ENCODE results near the gene DYRK3. TPM values are rescaled to one million over a fixed set of nuclear protein-coding genes. Genes with fewer than 3 reads are reported as not detected.
"Not testable (repeated sequence)": the region's sequence is repeated elsewhere in the genome, so short reads cannot be mapped to it uniquely, and the experiment has no call there.

Gene DYRK3
- total and polyA plus RNA-seq, 2 of the 13 experiments (the other 11 are each of a cell fraction or from before 2014, with no cell fraction given), result 0.48 to 2.8 TPM

DNA sequence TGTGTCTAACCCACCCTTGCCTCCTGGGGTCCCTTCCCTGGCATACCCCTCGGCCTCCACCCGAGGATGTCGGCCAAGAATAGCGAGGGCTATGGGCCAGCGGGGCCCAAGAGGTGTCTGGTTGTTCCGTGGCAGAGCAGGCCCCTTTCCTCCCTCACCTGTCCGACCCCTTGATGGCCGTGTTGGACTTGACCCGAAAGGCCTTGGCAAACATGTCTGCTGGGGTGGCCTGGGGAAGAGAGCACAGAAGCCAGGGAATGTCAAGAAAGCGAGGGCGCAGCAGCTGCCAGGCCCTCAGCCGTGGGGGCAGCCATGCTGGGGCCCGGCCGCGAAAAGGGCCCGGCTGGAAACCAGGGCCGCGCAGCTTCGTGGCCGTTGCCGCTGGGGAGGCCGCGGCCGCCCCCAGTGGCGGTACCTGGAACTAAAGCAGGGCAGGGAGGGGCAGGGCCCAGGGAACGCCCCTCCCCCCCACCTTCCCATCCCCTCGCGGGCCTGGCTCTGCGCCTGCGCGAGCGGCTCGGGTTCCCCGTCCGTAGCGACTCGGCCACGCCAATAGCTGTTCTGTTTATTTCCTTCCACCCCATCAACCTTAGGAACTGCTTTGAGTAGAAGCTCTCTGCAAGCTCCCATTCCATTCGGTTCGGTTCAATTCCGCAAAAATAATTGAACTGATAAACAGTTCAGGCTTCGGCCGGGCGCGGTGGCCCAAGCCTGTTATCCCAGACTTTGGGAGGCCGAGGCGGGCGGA, 23.0 kb upstream of the DYRK3 start, which contains the start of gene EIF2D (continued):
- TF ChIP-seq NONO (IDR thresholded peaks at IDR 0.05) (no peak), NONO (CRISPR knock-in tag; conservative IDR thresholded peaks at IDR 0.05) (peak; percentile 99), DZIP1 (CRISPR knock-in tag; IDR thresholded peaks at IDR 0.05) (no peak), KAT8 (CRISPR knock-in tag; IDR thresholded peaks at IDR 0.05) (peak; percentile 99), SAP130 (CRISPR knock-in tag; IDR thresholded peaks at IDR 0.05; ENCODE audit: low read depth) (peak; percentile 94), MED1 (CRISPR knock-in tag; IDR thresholded peaks at IDR 0.05) (peak; percentile 90), ZBTB3 (CRISPR knock-in tag; IDR thresholded peaks at IDR 0.05; ENCODE audit: borderline replicate concordance, low read depth) (no peak; the same call in 1 of the 2 replicates), ETV6 (CRISPR knock-in tag; conservative IDR thresholded peaks at IDR 0.05) (peak; percentile 97)
- TF ChIP-seq, protein P1, sequence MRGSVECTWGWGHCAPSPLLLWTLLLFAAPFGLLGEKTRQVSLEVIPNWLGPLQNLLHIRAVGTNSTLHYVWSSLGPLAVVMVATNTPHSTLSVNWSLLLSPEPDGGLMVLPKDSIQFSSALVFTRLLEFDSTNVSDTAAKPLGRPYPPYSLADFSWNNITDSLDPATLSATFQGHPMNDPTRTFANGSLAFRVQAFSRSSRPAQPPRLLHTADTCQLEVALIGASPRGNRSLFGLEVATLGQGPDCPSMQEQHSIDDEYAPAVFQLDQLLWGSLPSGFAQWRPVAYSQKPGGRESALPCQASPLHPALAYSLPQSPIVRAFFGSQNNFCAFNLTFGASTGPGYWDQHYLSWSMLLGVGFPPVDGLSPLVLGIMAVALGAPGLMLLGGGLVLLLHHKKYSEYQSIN (CRISPR knock-in tag; IDR thresholded peaks at IDR 0.05; ENCODE audit: borderline replicate concordance), result no peak

DNA sequence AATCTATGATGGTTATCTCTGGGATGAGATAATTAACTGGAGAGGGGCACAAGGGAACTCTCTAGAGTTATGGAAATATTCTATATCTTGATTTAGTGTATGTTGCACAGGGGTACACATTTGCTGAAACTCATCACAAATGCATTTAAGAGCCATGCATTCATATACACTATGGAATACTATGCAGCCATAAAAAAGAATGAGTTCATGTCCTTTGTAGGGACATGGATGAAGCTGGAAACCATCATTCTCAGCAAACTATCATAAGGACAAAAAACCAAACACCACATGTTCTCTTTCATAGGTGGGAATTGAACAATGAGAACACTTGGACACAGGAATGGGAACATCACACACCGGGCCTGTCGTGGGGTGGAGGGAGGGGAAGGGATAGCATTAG, 8.9 kb upstream of the DYRK3 start:
- H3K9ac ChIP-seq (ENCODE audit: insufficient read depth, low read depth, low read length); intact Hi-C loops (cut with micrococcal nuclease; ENCODE audit: unreplicated experiment); H3K79me2 ChIP-seq (ENCODE audit: insufficient read depth, low read length); H3K27ac ChIP-seq (ENCODE audit: extremely low read length, insufficient read depth, low read length); H3K4me1 ChIP-seq (ENCODE audit: insufficient read depth, low read length); H4K20me1 ChIP-seq (ENCODE audit: insufficient read depth, low read length); DNase-seq (ENCODE audit: low spot score); FAIRE-seq; CTCF ChIA-PET (ENCODE audit: low intra/inter-chr PET ratio, low total read pairs); H2AFZ ChIP-seq (ENCODE audit: low read length); ATAC-seq; POLR2A ChIA-PET; BruUV-seq (replicated peaks); H3K4me3 ChIP-seq (replicated peaks in 1 of 3; ENCODE audit: insufficient read depth in 1 of 3, low read depth in 2 of 3, low read length in 3 of 3); H3K4me2 ChIP-seq (ENCODE audit: low read depth, low read length); H3K36me3 ChIP-seq (replicated peaks in 1 of 2; ENCODE audit: control insufficient read depth in 1 of 2, insufficient read depth in 2 of 2, low read length in 2 of 2); H3K9me3 ChIP-seq (ENCODE audit: low read length): not testable (repeated sequence)
- WGBS (ENCODE audit: low lambda C conversion rate), result 5% methylated on average over 2 of the region's 2 CpGs
- H3K27me3 ChIP-seq (ENCODE audit: control insufficient read depth in 1 of 2, insufficient read depth in 2 of 2, low read length in 2 of 2), result peaks cover 0 to 20% of the 10 kb centered on the region in 2 experiments; a peak in 2 of 5 replicates
- in situ Hi-C loops (cut with HindIII; ENCODE audit: extremely low pct_ligation_motif_present, low pct_unique_long_range_greater_than_20kb), result loop anchor here (25.0 kb wide), 1 partner anchor 286 kb away; the partner anchor contains the start of gene FCMR
